ENCODE measurements around the gene KCNJ5.
A peak's percentile ranks its signal among the peaks of the same experiment; 100 is the strongest.

KCNJ5 gene

GRCh38 chr11:128893578-128894285 is 2.6 kb downstream of the KCNJ5 start:
- no peak for DNase-seq
- WGBS, result 81% methylated on average over 9 of the region's 9 CpGs
- Histone ChIP-seq H3K14ac (ENCODE audit: low read length in 2 of 2) (no peak overlapping the region), H3K4ac (ENCODE audit: low read depth in 1 of 2, low read length in 2 of 2) (no peak overlapping the region), H3K18ac (ENCODE audit: low read depth in 1 of 2, low read length in 2 of 2) (peak overlapping the region in 1 of 2 experiments; percentile 49), H3K36me3 (ENCODE audit: control insufficient read depth in 1 of 2, insufficient read depth in 2 of 2, low read depth in 1 of 2, low read length in 2 of 2) (no peaks in the 10 kb centered on the region), H3K9me3 (ENCODE audit: control insufficient read depth, low read length) (no peaks in the 10 kb centered on the region), H3K23ac (ENCODE audit: low read length in 2 of 2) (no peak overlapping the region), H2BK12ac (ENCODE audit: low read length in 2 of 2) (no peak overlapping the region), H2AK5ac (ENCODE audit: low read length, severe bottlenecking) (no peak overlapping the region), H2BK120ac (ENCODE audit: low read depth, low read length) (no peak overlapping the region), H3K9ac (ENCODE audit: low read length) (no peak overlapping the region), H3K27ac (ENCODE audit: low read length, poor library complexity, severe bottlenecking) (no peak overlapping the region), H3K4me1 (ENCODE audit: control insufficient read depth, insufficient read depth, low read depth, low read length) (peaks cover 10% of the 10 kb centered on the region), H3K27me3 (ENCODE audit: control insufficient read depth in 1 of 2, insufficient read depth in 1 of 2, low read length in 2 of 2) (peaks cover 38 to 57% of the 10 kb centered on the region in 2 experiments), H4K91ac (ENCODE audit: low read length) (no peak overlapping the region), H4K8ac (ENCODE audit: low read length) (no peak overlapping the region), H3K4me2 (ENCODE audit: low read length, poor library complexity, severe bottlenecking) (no peak overlapping the region), H2BK5ac (ENCODE audit: low read depth, low read length, poor library complexity, severe bottlenecking) (no peak overlapping the region), H2AFZ (ENCODE audit: low read depth, low read length) (no peak overlapping the region), H3K79me1 (replicated peaks; ENCODE audit: low read length, poor library complexity, severe bottlenecking) (no peaks in the 10 kb centered on the region), H2BK15ac (ENCODE audit: low read depth, poor library complexity, severe bottlenecking) (no peak overlapping the region), H3K4me3 (ENCODE audit: insufficient read depth in 1 of 2, low read depth in 1 of 2, low read length in 2 of 2) (no peak overlapping the region)

GRCh38 chr11:128894286-128894681 is 3.1 kb downstream of the KCNJ5 start:
- Histone ChIP-seq H4K91ac (ENCODE audit: low read length) (no peak overlapping the region), H2BK5ac (ENCODE audit: low read depth, low read length, poor library complexity, severe bottlenecking) (no peak overlapping the region), H3K18ac (ENCODE audit: low read depth in 1 of 2, low read length in 2 of 2) (no peak overlapping the region), H2AFZ (ENCODE audit: low read depth, low read length) (no peak overlapping the region), H3K4me3 (ENCODE audit: insufficient read depth in 1 of 2, low read depth in 1 of 2, low read length in 2 of 2) (no peak overlapping the region), H3K4me1 (ENCODE audit: control insufficient read depth, insufficient read depth, low read depth, low read length) (peaks cover 10% of the 10 kb centered on the region), H3K4ac (ENCODE audit: low read depth in 1 of 2, low read length in 2 of 2) (no peak overlapping the region), H3K9me3 (ENCODE audit: control insufficient read depth, low read length) (no peaks in the 10 kb centered on the region), H3K79me1 (replicated peaks; ENCODE audit: low read length, poor library complexity, severe bottlenecking) (no peaks in the 10 kb centered on the region), H3K23ac (ENCODE audit: low read length in 2 of 2) (no peak overlapping the region), H3K14ac (ENCODE audit: low read length in 2 of 2) (no peak overlapping the region), H3K36me3 (ENCODE audit: control insufficient read depth in 1 of 2, insufficient read depth in 2 of 2, low read depth in 1 of 2, low read length in 2 of 2) (no peaks in the 10 kb centered on the region), H3K9ac (ENCODE audit: low read length) (no peak overlapping the region), H2BK15ac (ENCODE audit: low read depth, poor library complexity, severe bottlenecking) (no peak overlapping the region), H2BK12ac (ENCODE audit: low read length in 2 of 2) (no peak overlapping the region), H2BK120ac (ENCODE audit: low read depth, low read length) (no peak overlapping the region), H3K27me3 (ENCODE audit: control insufficient read depth in 1 of 2, insufficient read depth in 1 of 2, low read length in 2 of 2) (peaks cover 32 to 54% of the 10 kb centered on the region in 2 experiments), H2AK5ac (ENCODE audit: low read length, severe bottlenecking) (no peak overlapping the region), H4K8ac (ENCODE audit: low read length) (no peak overlapping the region), H3K27ac (ENCODE audit: low read length, poor library complexity, severe bottlenecking) (no peak overlapping the region), H3K4me2 (ENCODE audit: low read length, poor library complexity, severe bottlenecking) (no peak overlapping the region)
- 86% methylated on average over 3 of the region's 3 CpGs for WGBS
- no peak for DNase-seq

GRCh38 chr11:128894685-128895084 is 3.5 kb downstream of the KCNJ5 start:
- peaks cover 10% of the 10 kb centered on the region for H3K4me1 ChIP-seq (ENCODE audit: control insufficient read depth, insufficient read depth, low read depth, low read length)
- H2BK5ac ChIP-seq (ENCODE audit: low read depth, low read length, poor library complexity, severe bottlenecking), result no peak overlapping the region
- no peak overlapping the region for H3K4ac ChIP-seq (ENCODE audit: low read depth in 1 of 2, low read length in 2 of 2)
- H2AFZ ChIP-seq (ENCODE audit: low read depth, low read length), result no peak overlapping the region
- no peak overlapping the region for H3K9ac ChIP-seq (ENCODE audit: low read length)
- H3K36me3 ChIP-seq (ENCODE audit: control insufficient read depth in 1 of 2, insufficient read depth in 2 of 2, low read depth in 1 of 2, low read length in 2 of 2), result no peaks in the 10 kb centered on the region
- 70% methylated on average over 6 of the region's 6 CpGs for WGBS
- DNase-seq, result no peak
- no peak overlapping the region for H2AK5ac ChIP-seq (ENCODE audit: low read length, severe bottlenecking)
- no peaks in the 10 kb centered on the region for H3K79me1 ChIP-seq (replicated peaks; ENCODE audit: low read length, poor library complexity, severe bottlenecking)
- H3K18ac ChIP-seq (ENCODE audit: low read depth in 1 of 2, low read length in 2 of 2), result no peak overlapping the region
- no peak overlapping the region for H2BK15ac ChIP-seq (ENCODE audit: low read depth, poor library complexity, severe bottlenecking)
- no peak overlapping the region for H2BK120ac ChIP-seq (ENCODE audit: low read depth, low read length)
- H3K4me3 ChIP-seq (ENCODE audit: insufficient read depth in 1 of 2, low read depth in 1 of 2, low read length in 2 of 2), result no peak overlapping the region
- no peak overlapping the region for H2BK12ac ChIP-seq (ENCODE audit: low read length in 2 of 2)
- H3K27ac ChIP-seq (ENCODE audit: low read length, poor library complexity, severe bottlenecking), result no peak overlapping the region
- H3K9me3 ChIP-seq (ENCODE audit: control insufficient read depth, low read length), result no peaks in the 10 kb centered on the region
- H3K14ac ChIP-seq (ENCODE audit: low read length in 2 of 2), result no peak overlapping the region
- no peak overlapping the region for H4K91ac ChIP-seq (ENCODE audit: low read length)
- peaks cover 28 to 50% of the 10 kb centered on the region in 2 experiments for H3K27me3 ChIP-seq (ENCODE audit: control insufficient read depth in 1 of 2, insufficient read depth in 1 of 2, low read length in 2 of 2)
- no peak overlapping the region for H3K23ac ChIP-seq (ENCODE audit: low read length in 2 of 2)
- H3K4me2 ChIP-seq (ENCODE audit: low read length, poor library complexity, severe bottlenecking), result no peak overlapping the region
- H4K8ac ChIP-seq (ENCODE audit: low read length), result no peak overlapping the region

- Histone ChIP-seq H2BK120ac (ENCODE audit: low read depth, low read length) (no peak overlapping the region), H3K79me1 (replicated peaks; ENCODE audit: low read length, poor library complexity, severe bottlenecking) (no peaks in the 10 kb centered on the region), H2AK5ac (ENCODE audit: low read length, severe bottlenecking) (no peak overlapping the region), H3K27ac (ENCODE audit: low read length, poor library complexity, severe bottlenecking) (no peak overlapping the region), H3K23ac (ENCODE audit: low read length in 2 of 2) (no peak overlapping the region), H2BK5ac (ENCODE audit: low read depth, low read length, poor library complexity, severe bottlenecking) (no peak overlapping the region), H3K4ac (ENCODE audit: low read depth in 1 of 2, low read length in 2 of 2) (no peak overlapping the region), H3K4me1 (ENCODE audit: control insufficient read depth, insufficient read depth, low read depth, low read length) (peaks cover 7% of the 10 kb centered on the region), H3K27me3 (ENCODE audit: control insufficient read depth in 1 of 2, insufficient read depth in 1 of 2, low read length in 2 of 2) (peaks cover 20 to 44% of the 10 kb centered on the region in 2 experiments), H3K36me3 (ENCODE audit: control insufficient read depth in 1 of 2, insufficient read depth in 2 of 2, low read depth in 1 of 2, low read length in 2 of 2) (no peaks in the 10 kb centered on the region), H3K9ac (ENCODE audit: low read length) (no peak overlapping the region), H2BK12ac (ENCODE audit: low read length in 2 of 2) (no peak overlapping the region), H3K4me2 (ENCODE audit: low read length, poor library complexity, severe bottlenecking) (no peak overlapping the region), H2BK15ac (ENCODE audit: low read depth, poor library complexity, severe bottlenecking) (no peak overlapping the region), H2AFZ (ENCODE audit: low read depth, low read length) (no peak overlapping the region), H3K4me3 (ENCODE audit: insufficient read depth in 1 of 2, low read depth in 1 of 2, low read length in 2 of 2) (no peak overlapping the region), H4K91ac (ENCODE audit: low read length) (no peak overlapping the region), H3K9me3 (ENCODE audit: control insufficient read depth, low read length) (no peaks in the 10 kb centered on the region), H4K8ac (ENCODE audit: low read length) (no peak overlapping the region), H3K14ac (ENCODE audit: low read length in 2 of 2) (no peak overlapping the region), H3K18ac (ENCODE audit: low read depth in 1 of 2, low read length in 2 of 2) (no peak overlapping the region)
- no peak for DNase-seq
- WGBS, result 90% methylated on average over 9 of the region's 9 CpGs
Measured at GRCh38 chr11:128895526-128895925, 4.4 kb downstream of the KCNJ5 start.
